Skin epidermis (tissue), 12 donors: Measurements from ENCODE around the gene DNAH3.
"Not testable (repeated sequence)": the region's sequence is repeated elsewhere in the genome, so short reads cannot be mapped to it uniquely, and the experiment has no call there.

ENCODE experiments used
- H3K27ac ChIP-seq, 21 experiments: fragments of 200-600 bp; sonication (generic) in 11 of 21; one replicate each; pipeline ENCODE4 v1.5.0; 2020; ENCODE audit warnings: mild to moderate bottlenecking in 3 of 21, inconsistent platforms in 2 of 21, moderate library complexity in 2 of 21
- H3K4me3 ChIP-seq, 7 experiments: fragments of 200-600 bp; sonication (generic) in 2 of 7; one replicate each; pipeline ENCODE4 v1.5.0; 2020; ENCODE audit warnings: inconsistent platforms in 2 of 7, mild to moderate bottlenecking in 2 of 7, moderate library complexity in 1 of 7

DNAH3 gene

GRCh38 chr16:21150375-21151001 is at the start of gene DNAH3:
Gene DNAH3 (minus strand): TSS chr16:21150846. CDS start chr16:21150319, 527 bp downstream.
- H3K4me3 ChIP-seq = no peak within 1 kb of the TSS
- H3K27ac ChIP-seq = no peak within 1 kb of the TSS

- H3K4me3 ChIP-seq = no peak overlapping the region
- no peak overlapping the region for H3K27ac ChIP-seq
Observed at GRCh38 chr16:21199607-21200218, 49.1 kb upstream of the DNAH3 start.

DNA sequence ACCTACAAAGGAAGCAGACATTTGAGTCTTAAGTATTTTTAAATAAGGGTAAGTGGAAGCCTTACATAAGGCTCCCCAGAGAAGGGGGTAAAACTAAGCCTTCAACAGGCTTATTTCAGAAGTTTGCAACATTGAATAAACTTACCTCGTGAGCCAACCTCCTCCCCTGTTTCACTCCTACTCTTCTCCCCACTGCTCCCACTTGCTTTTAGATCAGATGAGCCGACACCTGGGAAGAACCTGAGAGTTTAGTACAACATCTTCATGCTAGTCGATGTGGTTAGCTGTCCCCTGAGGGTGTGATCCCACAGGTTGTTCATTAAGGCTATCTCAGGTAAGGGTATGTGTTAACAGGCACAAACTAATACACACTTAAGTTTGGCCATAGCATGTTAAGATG is 47.0 kb upstream of the DNAH3 start:
- Histone ChIP-seq H3K27ac (no peak overlapping the region), H3K4me3 (no peak overlapping the region)

DNA sequence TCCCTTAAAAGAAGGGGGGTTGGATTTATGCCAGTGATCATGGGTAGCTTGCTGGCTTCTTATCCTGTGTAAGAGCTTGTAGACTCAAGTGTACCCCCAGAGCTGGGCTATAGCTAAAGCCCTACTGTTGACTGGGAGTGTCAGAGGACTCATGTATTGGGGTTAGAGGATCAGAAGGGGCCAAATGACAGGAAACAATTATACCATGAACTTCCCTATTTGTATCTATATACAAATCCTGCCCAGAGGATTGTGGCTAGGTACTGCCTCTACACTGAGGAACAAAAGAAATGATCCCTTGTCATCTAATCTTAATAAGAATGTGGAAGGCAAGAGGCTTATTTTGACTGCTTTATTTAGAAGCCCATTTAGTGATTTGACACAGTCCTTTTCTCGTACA is 46.5 kb upstream of the DNAH3 start:
- no peak overlapping the region for H3K4me3 ChIP-seq
- H3K27ac ChIP-seq = no peak overlapping the region

- H3K4me3 ChIP-seq, H3K27ac ChIP-seq: not testable (repeated sequence)
Observed at GRCh38 chr16:21195330-21195729, 44.7 kb upstream of the DNAH3 start.

DNA sequence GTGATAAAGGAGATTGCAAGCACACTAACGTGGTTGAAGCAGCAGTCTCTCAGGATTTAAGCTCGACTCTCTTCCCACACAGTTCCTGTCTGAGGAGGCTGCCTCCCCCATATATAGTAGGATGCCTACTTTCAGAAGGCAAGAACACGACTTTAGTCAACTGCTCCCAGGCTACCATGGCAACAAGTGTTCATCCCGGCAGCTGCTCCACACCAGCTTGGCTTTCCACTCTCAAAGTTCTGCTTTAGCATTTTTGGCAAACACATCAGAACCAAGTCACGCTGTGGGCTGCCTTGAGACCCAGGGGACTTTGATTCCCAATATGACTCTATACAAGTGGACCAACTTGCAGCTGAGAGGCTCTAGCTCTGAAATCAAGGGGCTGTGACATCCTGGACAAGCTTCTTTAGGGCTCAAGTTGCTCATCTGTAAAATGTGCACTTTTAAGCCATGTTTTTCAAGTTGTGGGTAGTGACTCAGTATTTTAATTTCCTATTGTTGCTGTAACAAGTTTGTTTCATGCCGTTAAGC is 44.2 kb upstream of the DNAH3 start:
- Histone ChIP-seq H3K27ac (no peak overlapping the region), H3K4me3 (no peak overlapping the region)

GRCh38 chr16:21192991-21193390 is 42.3 kb upstream of the DNAH3 start:
- no peak overlapping the region for H3K27ac ChIP-seq
- H3K4me3 ChIP-seq = no peak overlapping the region

- H3K27ac ChIP-seq = no peak overlapping the region
- no peak overlapping the region for H3K4me3 ChIP-seq
Observed at GRCh38 chr16:21190599-21190998, 40.0 kb upstream of the DNAH3 start.

DNA sequence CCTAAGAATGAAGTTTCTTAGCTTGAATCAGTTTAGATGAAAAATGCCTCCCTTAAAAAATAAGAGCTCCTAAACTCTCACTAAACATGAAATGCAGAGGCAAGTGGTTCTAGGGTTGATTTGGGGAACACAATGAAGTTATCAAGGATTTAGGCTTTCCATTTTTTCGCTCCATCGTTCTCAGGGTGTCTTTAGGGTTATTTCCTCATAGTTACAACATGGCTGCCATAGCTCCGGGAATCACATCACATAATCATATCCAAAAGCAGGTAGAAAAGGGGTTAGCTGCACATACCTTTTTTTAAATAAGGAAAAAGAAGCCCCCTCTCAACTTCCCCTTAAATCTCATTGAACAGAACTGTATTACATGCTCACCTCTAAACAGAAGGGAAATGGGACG is 39.4 kb upstream of the DNAH3 start:
- Histone ChIP-seq H3K4me3 (no peak overlapping the region), H3K27ac (no peak overlapping the region)

- H3K4me3 ChIP-seq = no peak overlapping the region
- H3K27ac ChIP-seq = no peak overlapping the region
Observed at GRCh38 chr16:21189311-21189710, 38.7 kb upstream of the DNAH3 start.

DNA sequence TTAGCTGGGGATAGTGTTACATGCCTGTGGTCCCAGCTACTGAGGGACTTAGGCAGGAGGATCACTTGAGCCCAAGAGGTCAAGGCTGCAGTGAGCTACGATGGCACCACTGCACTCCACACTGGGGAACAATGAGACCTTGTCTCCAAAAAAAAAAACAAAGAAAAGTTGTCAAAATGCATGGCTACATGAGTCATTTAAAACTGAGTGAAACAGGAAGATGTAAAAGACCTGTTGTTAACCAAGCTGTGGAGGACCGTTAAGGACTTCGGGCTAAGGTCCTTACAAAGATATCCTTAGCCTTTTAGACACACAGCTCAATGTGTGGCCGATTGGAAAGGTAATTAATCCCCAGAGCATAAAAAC is 35.7 kb upstream of the DNAH3 start:
- Histone ChIP-seq H3K4me3 (no peak overlapping the region), H3K27ac (no peak overlapping the region)

GRCh38 chr16:21185659-21186325 is 35.1 kb upstream of the DNAH3 start:
- Histone ChIP-seq H3K4me3 (no peak overlapping the region), H3K27ac (no peak overlapping the region)

DNA sequence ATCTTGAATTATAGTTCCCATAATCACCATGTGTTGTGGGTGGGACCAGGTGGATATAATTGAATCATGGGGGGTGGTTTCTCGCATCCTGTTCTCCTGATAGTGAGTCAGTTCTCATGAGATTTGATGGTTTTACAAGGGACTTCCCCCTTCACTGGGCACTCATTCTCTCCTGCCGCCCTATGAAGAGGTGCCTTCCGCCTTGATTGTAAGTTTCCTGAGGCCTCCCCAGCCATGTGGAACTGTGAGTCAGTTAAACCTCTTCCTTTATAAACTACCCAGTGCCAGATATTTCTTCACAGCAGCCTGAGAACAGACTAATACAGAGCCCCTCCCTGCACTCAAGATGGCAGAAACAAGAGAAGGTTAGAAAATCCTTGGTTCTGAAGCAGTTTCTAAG is 34.2 kb upstream of the DNAH3 start:
- no peak overlapping the region for H3K4me3 ChIP-seq
- no peak overlapping the region for H3K27ac ChIP-seq

- no peak overlapping the region for H3K27ac ChIP-seq
- no peak overlapping the region for H3K4me3 ChIP-seq
Observed at GRCh38 chr16:21183995-21184394, 33.3 kb upstream of the DNAH3 start.

DNA sequence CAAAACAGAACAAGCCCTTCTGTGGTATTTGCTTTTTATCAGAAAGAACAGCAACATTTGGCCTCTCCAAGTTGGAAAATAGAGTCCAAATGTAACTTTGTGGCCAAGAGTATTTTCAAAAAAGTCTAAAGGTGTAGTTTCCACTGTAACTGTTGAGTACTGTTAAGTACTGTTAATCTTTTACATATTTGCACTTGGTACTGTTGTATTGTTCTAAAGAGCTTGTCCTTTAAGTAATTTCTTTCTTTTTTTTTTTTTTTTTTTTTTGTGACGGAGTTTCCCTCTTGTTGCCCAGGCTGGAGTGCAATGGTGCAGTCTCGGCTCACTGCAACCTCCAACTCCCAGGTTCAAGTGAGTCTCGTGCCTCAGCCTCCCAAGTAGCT is 29.3 kb upstream of the DNAH3 start:
- no peak overlapping the region for H3K4me3 ChIP-seq
- no peak overlapping the region for H3K27ac ChIP-seq

GRCh38 chr16:21179126-21179982 is 28.7 kb upstream of the DNAH3 start:
- Histone ChIP-seq H3K4me3 (no peak overlapping the region), H3K27ac (no peak overlapping the region)

GRCh38 chr16:21175397-21175796 is 24.8 kb upstream of the DNAH3 start:
- Histone ChIP-seq H3K27ac (no peak overlapping the region), H3K4me3 (no peak overlapping the region)

DNA sequence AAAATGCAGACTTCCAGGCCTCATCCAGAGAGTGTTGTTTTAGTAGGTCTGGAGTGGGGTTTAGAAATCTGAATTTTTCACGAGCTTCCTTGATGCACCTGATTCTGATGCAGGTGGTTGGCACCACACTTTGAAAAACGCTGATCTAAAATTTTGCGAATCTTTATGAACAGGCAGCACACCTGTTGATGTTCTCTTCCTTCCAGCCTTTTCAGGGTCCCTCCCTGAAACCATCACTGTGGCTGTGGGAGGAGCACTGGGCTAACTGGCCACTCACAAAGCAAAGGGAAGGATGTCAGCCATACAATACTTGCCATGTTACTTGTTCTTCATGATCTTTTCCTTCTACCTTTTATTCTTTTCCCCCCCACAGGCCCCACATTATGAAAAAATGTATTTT is 22.0 kb upstream of the DNAH3 start:
- Histone ChIP-seq H3K27ac (no peak overlapping the region), H3K4me3 (no peak overlapping the region)

GRCh38 chr16:21170116-21170515 is 19.5 kb upstream of the DNAH3 start:
- peak overlapping the region in 1 of 21 experiments; percentile 22 for H3K27ac ChIP-seq
- H3K4me3 ChIP-seq = not testable (repeated sequence)

GRCh38 chr16:21169249-21169981 is 18.8 kb upstream of the DNAH3 start:
- Histone ChIP-seq H3K27ac (peak overlapping the region in 1 of 21 experiments; percentile 22), H3K4me3 (no peak overlapping the region)
